Chondrocyte (in vitro differentiated cells): Measurements from ENCODE around the gene SRSF1. TPM values are rescaled to one million over a fixed set of nuclear protein-coding genes. Genes with fewer than 3 reads are reported as not detected.

Source experiments
- DNase-seq: peaks from one replicate; pipeline ENCODE4 v3.0.0; 2021; ENCODE audit warnings: mixed read lengths, low spot score
- H3K27ac Mint-ChIP-seq: one replicate; pipeline ENCODE4 v1.8.0; 2021; ENCODE audit warnings: mild to moderate bottlenecking, moderate library complexity, mixed read lengths; ENCODE audit not compliant: unreplicated experiment
- H3K27me3 Mint-ChIP-seq: 2 replicates; pipeline ENCODE4 v1.8.0; 2021; ENCODE audit warnings: low read depth, mixed read lengths
- H3K36me3 Mint-ChIP-seq: 2 replicates; pipeline ENCODE4 v1.8.0; 2021; ENCODE audit warnings: low read depth, mixed read lengths
- H3K4me1 Mint-ChIP-seq: 2 replicates; pipeline ENCODE4 v1.8.0; 2021; ENCODE audit warnings: low read depth, mild to moderate bottlenecking, mixed read lengths
- H3K4me3 Mint-ChIP-seq: one replicate; pipeline ENCODE4 v1.8.0; 2021; ENCODE audit warnings: mild to moderate bottlenecking, moderate library complexity, mixed read lengths; ENCODE audit not compliant: unreplicated experiment
- H3K9me3 Mint-ChIP-seq: 2 replicates; pipeline ENCODE4 v1.8.0; 2021; ENCODE audit warnings: low read depth, mixed read lengths
- total RNA-seq: library from RNA; stranded (reverse); gene quantifications from 3 replicates; pipeline ENCODE4 v1.2.1, GENCODE V29; 2021
- TF ChIP-seq, protein P1 (sequence below): fragments of 200-600 bp; sonication (generic); IDR thresholded peaks from 2 replicates; pipeline ENCODE4 v1.5.0; 2021; ENCODE audit warnings: antibody characterized with exemption, mild to moderate bottlenecking, moderate library complexity

Gene SRSF1
- total RNA-seq, 1 donor from 2014 or later: 115 TPM

GRCh38 chr17:57970710-57971109 is 36.3 kb downstream of the SRSF1 start:
- Mint-ChIP-seq H3K4me3 (no peak overlapping the region), H3K27me3 (no peaks in the 10 kb centered on the region), H3K36me3 (peaks cover 17% of the 10 kb centered on the region), H3K9me3 (no peaks in the 10 kb centered on the region), H3K27ac (no peak overlapping the region), H3K4me1 (peaks cover 8% of the 10 kb centered on the region)
- no peak for DNase-seq
- TF ChIP-seq, protein P1, sequence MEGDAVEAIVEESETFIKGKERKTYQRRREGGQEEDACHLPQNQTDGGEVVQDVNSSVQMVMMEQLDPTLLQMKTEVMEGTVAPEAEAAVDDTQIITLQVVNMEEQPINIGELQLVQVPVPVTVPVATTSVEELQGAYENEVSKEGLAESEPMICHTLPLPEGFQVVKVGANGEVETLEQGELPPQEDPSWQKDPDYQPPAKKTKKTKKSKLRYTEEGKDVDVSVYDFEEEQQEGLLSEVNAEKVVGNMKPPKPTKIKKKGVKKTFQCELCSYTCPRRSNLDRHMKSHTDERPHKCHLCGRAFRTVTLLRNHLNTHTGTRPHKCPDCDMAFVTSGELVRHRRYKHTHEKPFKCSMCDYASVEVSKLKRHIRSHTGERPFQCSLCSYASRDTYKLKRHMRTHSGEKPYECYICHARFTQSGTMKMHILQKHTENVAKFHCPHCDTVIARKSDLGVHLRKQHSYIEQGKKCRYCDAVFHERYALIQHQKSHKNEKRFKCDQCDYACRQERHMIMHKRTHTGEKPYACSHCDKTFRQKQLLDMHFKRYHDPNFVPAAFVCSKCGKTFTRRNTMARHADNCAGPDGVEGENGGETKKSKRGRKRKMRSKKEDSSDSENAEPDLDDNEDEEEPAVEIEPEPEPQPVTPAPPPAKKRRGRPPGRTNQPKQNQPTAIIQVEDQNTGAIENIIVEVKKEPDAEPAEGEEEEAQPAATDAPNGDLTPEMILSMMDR: no peak

GRCh38 chr17:57968456-57968855 is 38.6 kb downstream of the SRSF1 start:
- no peak overlapping the region for H3K27ac Mint-ChIP-seq
- peaks cover 8% of the 10 kb centered on the region for H3K4me1 Mint-ChIP-seq
- no peak for DNase-seq
- no peaks in the 10 kb centered on the region for H3K27me3 Mint-ChIP-seq
- no peak overlapping the region for H3K4me3 Mint-ChIP-seq
- TF ChIP-seq, protein P1: no peak
- no peaks in the 10 kb centered on the region for H3K9me3 Mint-ChIP-seq
- peaks cover 5% of the 10 kb centered on the region for H3K36me3 Mint-ChIP-seq

- peaks cover 8% of the 10 kb centered on the region for H3K4me1 Mint-ChIP-seq
- no peaks in the 10 kb centered on the region for H3K27me3 Mint-ChIP-seq
- no peaks in the 10 kb centered on the region for H3K9me3 Mint-ChIP-seq
- H3K4me3 Mint-ChIP-seq: no peak overlapping the region
- no peak overlapping the region for H3K27ac Mint-ChIP-seq
- DNase-seq: no peak
- no peaks in the 10 kb centered on the region for H3K36me3 Mint-ChIP-seq
- TF ChIP-seq, protein P1: no peak
Measured at GRCh38 chr17:57966875-57967274, 40.2 kb downstream of the SRSF1 start.

GRCh38 chr17:57966246-57966645 is 40.8 kb downstream of the SRSF1 start:
- Mint-ChIP-seq H3K36me3 (no peaks in the 10 kb centered on the region), H3K27ac (no peak overlapping the region), H3K4me1 (peaks cover 8% of the 10 kb centered on the region), H3K27me3 (no peaks in the 10 kb centered on the region), H3K9me3 (no peaks in the 10 kb centered on the region), H3K4me3 (no peak overlapping the region)
- TF ChIP-seq, protein P1: no peak
- no peak for DNase-seq

DNA sequence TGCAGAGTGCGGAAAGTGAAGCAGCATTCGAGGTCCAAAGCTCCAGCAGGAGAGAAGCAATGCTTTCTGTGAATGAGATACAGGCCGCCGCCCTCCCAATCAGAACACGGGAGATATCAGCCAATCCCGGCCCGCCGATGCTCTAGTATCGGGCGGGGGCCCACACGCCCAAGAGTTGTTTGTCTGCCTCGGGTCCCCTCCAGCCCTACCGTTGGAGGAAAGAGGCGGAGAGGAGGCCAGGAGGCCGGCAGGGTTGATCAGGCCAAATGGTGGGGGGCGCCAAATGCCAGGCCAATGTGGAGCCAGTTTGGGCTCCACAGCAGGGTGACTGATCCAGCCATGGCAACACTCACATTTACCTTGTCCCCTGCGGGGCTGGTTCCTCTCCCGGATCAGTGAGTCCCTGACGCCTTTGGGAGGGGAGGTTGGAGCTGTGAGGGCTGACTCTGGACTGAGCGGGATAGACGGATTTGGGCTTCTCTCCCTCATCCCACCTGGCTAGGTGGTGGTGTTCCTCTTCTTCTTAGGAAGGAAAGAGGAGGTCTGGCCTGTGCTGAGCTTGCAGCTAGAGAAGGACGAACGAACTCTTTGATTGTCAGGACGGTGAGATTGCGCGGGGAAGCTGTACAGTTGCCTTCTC is 41.4 kb downstream of the SRSF1 start:
- Mint-ChIP-seq H3K27ac (no peak overlapping the region), H3K27me3 (no peaks in the 10 kb centered on the region), H3K4me3 (no peak overlapping the region), H3K9me3 (no peaks in the 10 kb centered on the region), H3K4me1 (peaks cover 2% of the 10 kb centered on the region), H3K36me3 (no peaks in the 10 kb centered on the region)
- TF ChIP-seq, protein P1: no peak
- DNase-seq: no peak
